Fibroblast of lung (primary cell): Measurements from ENCODE around the gene FOXD1.

Experiments used
- CTCF ChIP-seq, 2 donors: IDR thresholded peaks in 1 of 2; conservative IDR thresholded peaks in 1 of 2; 1 replicate in 1 of 2; 2 replicates in 1 of 2; pipeline ENCODE4 v1.5.1; 2011 to 2012; ENCODE audit warnings: low read length in 2 of 2, control low read depth in 1 of 2, inconsistent platforms in 1 of 2, low read depth in 1 of 2, mild to moderate bottlenecking in 1 of 2
- EZH2 ChIP-seq: IDR thresholded peaks from 2 replicates; pipeline ENCODE4 v1.5.1; 2012; ENCODE audit warnings: low read length, control low read depth, mild to moderate bottlenecking; ENCODE audit errors: missing control alignments

GRCh38 chr5:73415617-73416016 lies 33.0 kb downstream of the FOXD1 start:
- TF ChIP-seq CTCF (conservative IDR thresholded peaks at IDR 0.05 in 1 of 2, IDR thresholded peaks at IDR 0.05 in 1 of 2; ENCODE audit: low read depth in 1 of 2, low read length in 2 of 2) (no peak), EZH2 (no peak)
